ENCODE measurements around the gene TMEM222.

DNA sequence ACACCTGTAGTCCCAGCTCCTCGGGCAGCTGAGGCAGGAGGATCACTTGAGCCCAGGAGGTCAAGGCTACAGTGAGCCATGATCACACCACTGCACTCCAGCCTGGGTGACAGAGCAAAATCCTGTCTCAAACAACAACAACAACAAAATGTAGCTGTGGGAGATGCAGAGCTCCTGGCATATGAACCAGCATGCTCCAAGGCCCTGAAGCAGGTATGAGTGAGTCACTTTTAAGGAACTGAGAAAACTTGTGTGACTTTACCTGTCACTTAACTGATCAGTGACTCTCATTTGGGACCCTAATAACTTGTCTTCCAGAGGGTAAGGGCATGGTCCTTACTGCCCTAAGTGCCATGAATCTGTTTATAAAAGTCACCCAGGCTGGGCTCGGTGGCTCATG is 19.4 kb upstream of the TMEM222 start:
- no peak for TF ChIP-seq GATA3 (IDR thresholded peaks at IDR 0.05; ENCODE audit: low read depth, low read length)
- no peak for TF ChIP-seq GATA2 (IDR thresholded peaks at IDR 0.05; ENCODE audit: low read depth, low read length)
